MM.1S (cell line): ENCODE data around the gene CCT6B.

Experiments used
- CTCF ChIP-seq: fragments of 300-600 bp; sonication (generic); IDR thresholded peaks from 2 replicates; pipeline ENCODE4 v1.5.1; 2016; ENCODE audit warnings: antibody characterized with exemption, low read length, mixed read lengths
- EZH2 ChIP-seq: fragments of 300-600 bp; sonication (generic); optimal IDR thresholded peaks from 2 replicates; pipeline ENCODE3; 2017; ENCODE audit warnings: low read depth, mild to moderate bottlenecking, antibody characterized with exemption, low read length, mixed read lengths
- EZH2phosphoT487 ChIP-seq: fragments of 300-600 bp; sonication (generic); IDR thresholded peaks from 2 replicates; pipeline ENCODE4 v1.6.1; 2018; ENCODE audit warnings: antibody characterized with exemption, low read length

- TF ChIP-seq CTCF (no peak), EZH2 (no peak), EZH2phosphoT487 (no peak)
Measured at GRCh38 chr17:34884597-34884996, 76.7 kb downstream of the CCT6B start.
